Vagina (tissue), 2 donors: ENCODE measurements around the gene CLEC5A.

Source experiments
- POLR2AphosphoS5 ChIP-seq, 2 donors: sonication (generic); formaldehyde crosslinking; IDR thresholded peaks; one replicate each; pipeline ENCODE4 v1.9.0; 2017; ENCODE audit warnings: antibody characterized with exemption in 2 of 2, mild to moderate bottlenecking in 2 of 2, low read depth in 1 of 2; ENCODE audit not compliant: insufficient read depth in 1 of 2
- TF ChIP-seq, protein P1 (sequence below), 3 experiments: fragments of 450-650 bp in 2 of 3; fragments of 200-600 bp in 1 of 3; sonication (generic) in 1 of 3; IDR thresholded peaks; one replicate each; pipeline ENCODE4 v1.5.1; 2017 to 2019; ENCODE audit warnings: antibody characterized with exemption in 3 of 3, mild to moderate bottlenecking in 2 of 3, moderate library complexity in 2 of 3

DNA sequence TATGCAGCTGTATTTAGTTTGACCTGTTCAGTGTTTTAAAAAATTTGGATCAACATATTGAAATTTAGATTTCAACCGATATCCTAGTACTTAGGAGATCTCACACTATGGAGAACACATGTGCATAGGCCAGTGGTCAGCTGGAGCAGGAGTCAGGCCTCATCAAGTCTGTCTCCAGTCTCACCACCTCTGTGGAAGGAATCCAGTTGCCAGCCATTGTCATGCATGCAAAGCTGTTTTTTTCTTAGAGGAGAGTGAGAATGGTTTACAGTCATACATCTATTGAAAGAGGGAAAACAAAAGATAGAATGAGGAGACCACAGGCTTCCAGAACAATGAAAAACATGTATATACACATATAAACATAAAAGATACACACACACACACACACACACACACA is 7.6 kb upstream of the CLEC5A start:
- no peak for TF ChIP-seq POLR2AphosphoS5 (IDR thresholded peaks at IDR 0.05; ENCODE audit: insufficient read depth in 1 of 2, low read depth in 1 of 2)
- TF ChIP-seq, protein P1, sequence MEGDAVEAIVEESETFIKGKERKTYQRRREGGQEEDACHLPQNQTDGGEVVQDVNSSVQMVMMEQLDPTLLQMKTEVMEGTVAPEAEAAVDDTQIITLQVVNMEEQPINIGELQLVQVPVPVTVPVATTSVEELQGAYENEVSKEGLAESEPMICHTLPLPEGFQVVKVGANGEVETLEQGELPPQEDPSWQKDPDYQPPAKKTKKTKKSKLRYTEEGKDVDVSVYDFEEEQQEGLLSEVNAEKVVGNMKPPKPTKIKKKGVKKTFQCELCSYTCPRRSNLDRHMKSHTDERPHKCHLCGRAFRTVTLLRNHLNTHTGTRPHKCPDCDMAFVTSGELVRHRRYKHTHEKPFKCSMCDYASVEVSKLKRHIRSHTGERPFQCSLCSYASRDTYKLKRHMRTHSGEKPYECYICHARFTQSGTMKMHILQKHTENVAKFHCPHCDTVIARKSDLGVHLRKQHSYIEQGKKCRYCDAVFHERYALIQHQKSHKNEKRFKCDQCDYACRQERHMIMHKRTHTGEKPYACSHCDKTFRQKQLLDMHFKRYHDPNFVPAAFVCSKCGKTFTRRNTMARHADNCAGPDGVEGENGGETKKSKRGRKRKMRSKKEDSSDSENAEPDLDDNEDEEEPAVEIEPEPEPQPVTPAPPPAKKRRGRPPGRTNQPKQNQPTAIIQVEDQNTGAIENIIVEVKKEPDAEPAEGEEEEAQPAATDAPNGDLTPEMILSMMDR (IDR thresholded peaks at IDR 0.05) = no peak
